Calu3 (cell line): ENCODE measurements around the gene RIPK4. TPM values are rescaled to one million over a fixed set of nuclear protein-coding genes. Genes with fewer than 3 reads are reported as not detected.

Source experiments
- BruUV-seq: library from RNA; stranded (reverse); fragments of 400-500 nt; replicated peaks from 2 replicates; lab custom pipeline; 2021; lab: Mats Ljungman, UMichigan
- CTCF ChIA-PET: fragments of 300-600 bp; sonication (Branson Sonifier 250); formaldehyde crosslinking; loops from one replicate; lab custom pipeline; 2022; ENCODE audit warnings: antibody characterized with exemption; lab: Charles Lee
- DNase-seq: peaks from one replicate; pipeline ENCODE4 v3.0.0; 2022
- H3K27ac Mint-ChIP-seq: one replicate; pipeline ENCODE4 v1.8.0; 2022; ENCODE audit warnings: mixed read lengths; ENCODE audit not compliant: unreplicated experiment
- H3K27me3 Mint-ChIP-seq: one replicate; pipeline ENCODE4 v1.8.0; 2022; ENCODE audit warnings: mixed read lengths; ENCODE audit not compliant: unreplicated experiment
- H3K36me3 Mint-ChIP-seq: one replicate; pipeline ENCODE4 v1.8.0; 2022; ENCODE audit warnings: mild to moderate bottlenecking, moderate library complexity, mixed read lengths; ENCODE audit not compliant: insufficient read depth, unreplicated experiment
- H3K4me1 Mint-ChIP-seq: one replicate; pipeline ENCODE4 v1.8.0; 2022; ENCODE audit warnings: mild to moderate bottlenecking, low read depth, mixed read lengths; ENCODE audit not compliant: unreplicated experiment
- H3K4me3 Mint-ChIP-seq: one replicate; pipeline ENCODE4 v1.8.0; 2022; ENCODE audit warnings: mild to moderate bottlenecking, low read depth, moderate library complexity, mixed read lengths; ENCODE audit not compliant: unreplicated experiment
- H3K9me3 Mint-ChIP-seq: one replicate; pipeline ENCODE4 v1.8.0; 2022; ENCODE audit warnings: low read depth, mixed read lengths; ENCODE audit not compliant: unreplicated experiment
- CTCF ChIP-seq: fragments of 200-600 bp; IDR thresholded peaks from one replicate; pipeline ENCODE4 v1.8.0; 2022; ENCODE audit warnings: antibody characterized with exemption; ENCODE audit not compliant: unreplicated experiment
- intact Hi-C: fragments of 100-400 bp; cut with micrococcal nuclease; formaldehyde crosslinking; loops from one replicate; pipeline ENCODE4 v1.10.0; 2022; ENCODE audit not compliant: unreplicated experiment
- total RNA-seq: library from RNA; stranded (reverse); gene quantifications from 2 replicates; pipeline ENCODE4 v1.2.3, GENCODE V29; 2022

The RIPK4 gene
- total RNA-seq, 1 experiment from 2014 or later = 30.3 TPM

DNA sequence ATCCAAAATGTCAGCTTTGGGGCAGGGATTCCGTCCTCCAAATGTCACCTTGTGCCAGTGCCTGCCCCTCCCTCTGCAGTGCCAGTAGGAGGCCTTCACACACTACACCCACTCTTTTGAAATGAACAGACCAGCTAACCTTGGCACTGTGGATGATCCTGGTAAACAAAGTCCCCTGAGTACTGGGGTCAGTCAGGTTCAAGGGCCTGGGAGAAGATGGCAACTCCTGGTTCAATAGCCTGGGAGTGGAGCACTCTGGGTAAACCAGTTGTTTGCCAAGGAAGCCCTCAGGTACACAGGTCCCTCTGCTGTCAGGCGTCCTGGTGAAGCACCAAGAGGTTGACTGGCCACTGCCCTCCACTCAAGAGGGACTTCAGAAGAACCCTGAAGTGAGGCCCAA lies 30.4 kb downstream of the RIPK4 start:
- CTCF ChIA-PET = no interaction called here
- Mint-ChIP-seq H3K27ac (peak overlapping the region; percentile 57), H3K9me3 (peaks cover 9% of the 10 kb centered on the region), H3K27me3 (no peaks in the 10 kb centered on the region), H3K36me3 (peaks cover 55% of the 10 kb centered on the region), H3K4me3 (no peak overlapping the region), H3K4me1 (peaks cover 9% of the 10 kb centered on the region)
- no peak for TF ChIP-seq CTCF
- intact Hi-C loops = no loop called here
- no peak for DNase-seq
- BruUV-seq = no TSS peak

GRCh38 chr21:41733951-41734689 lies 32.7 kb downstream of the RIPK4 start:
- Mint-ChIP-seq H3K27ac (no peak overlapping the region), H3K27me3 (no peaks in the 10 kb centered on the region), H3K36me3 (peaks cover 37% of the 10 kb centered on the region), H3K4me3 (no peak overlapping the region), H3K9me3 (peaks cover 9% of the 10 kb centered on the region), H3K4me1 (peaks cover 9% of the 10 kb centered on the region)
- CTCF ChIA-PET = interaction anchor here (0.7 kb wide), 1 partner anchor 56 kb away, joined by 3 read pairs; no protein-coding TSS in a partner anchor
- intact Hi-C loops = no loop called here
- no peak for DNase-seq
- no peak for TF ChIP-seq CTCF
- BruUV-seq = no TSS peak

DNA sequence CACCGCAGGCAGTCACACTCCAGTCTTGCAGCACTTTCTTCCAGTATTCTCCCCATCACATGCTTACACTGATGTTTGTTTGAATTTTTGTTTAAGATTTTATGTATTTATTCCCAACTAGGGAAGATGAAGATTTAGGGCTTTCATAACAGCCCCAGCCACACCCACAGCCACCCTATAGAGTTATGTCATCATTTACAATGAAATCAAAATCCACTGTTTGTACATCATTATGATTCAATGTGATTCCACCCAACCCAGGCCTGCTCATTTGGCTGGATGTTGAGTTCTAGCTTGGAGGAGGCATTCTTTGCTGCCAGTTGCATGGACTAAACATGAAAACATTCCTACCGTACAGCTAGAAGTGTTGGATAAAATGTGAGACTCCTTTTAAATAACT lies 35.8 kb downstream of the RIPK4 start:
- peaks cover 19% of the 10 kb centered on the region for H3K4me1 Mint-ChIP-seq
- no TSS peak for BruUV-seq
- DNase-seq = no peak
- no peaks in the 10 kb centered on the region for H3K27me3 Mint-ChIP-seq
- CTCF ChIA-PET = no interaction called here
- no peak overlapping the region for H3K27ac Mint-ChIP-seq
- H3K36me3 Mint-ChIP-seq = peaks cover 29% of the 10 kb centered on the region
- no peak for TF ChIP-seq CTCF
- intact Hi-C loops = no loop called here
- no peak overlapping the region for H3K4me3 Mint-ChIP-seq
- H3K9me3 Mint-ChIP-seq = peaks cover 5% of the 10 kb centered on the region

- Mint-ChIP-seq H3K36me3 (peaks cover 29% of the 10 kb centered on the region), H3K4me1 (peaks cover 19% of the 10 kb centered on the region), H3K27ac (no peak overlapping the region), H3K4me3 (no peak overlapping the region), H3K27me3 (no peaks in the 10 kb centered on the region), H3K9me3 (peaks cover 5% of the 10 kb centered on the region)
- no TSS peak for BruUV-seq
- CTCF ChIA-PET = no interaction called here
- intact Hi-C loops = no loop called here
- no peak for DNase-seq
- TF ChIP-seq CTCF = no peak
Measured at GRCh38 chr21:41730367-41730765, 36.5 kb downstream of the RIPK4 start.
